NCI-H1694 treated with DMSO at 0.1 percent for 48 hours (cell line): ENCODE measurements around the gene SLC22A16.
"Not testable (repeated sequence)": the region's sequence is repeated elsewhere in the genome, so short reads cannot be mapped to it uniquely, and the experiment has no call there.

Experiments used
- DNase-seq: peaks from one replicate; lab custom pipeline; 2025; lab: John Stamatoyannopoulos, UW

SLC22A16 gene, protein sequence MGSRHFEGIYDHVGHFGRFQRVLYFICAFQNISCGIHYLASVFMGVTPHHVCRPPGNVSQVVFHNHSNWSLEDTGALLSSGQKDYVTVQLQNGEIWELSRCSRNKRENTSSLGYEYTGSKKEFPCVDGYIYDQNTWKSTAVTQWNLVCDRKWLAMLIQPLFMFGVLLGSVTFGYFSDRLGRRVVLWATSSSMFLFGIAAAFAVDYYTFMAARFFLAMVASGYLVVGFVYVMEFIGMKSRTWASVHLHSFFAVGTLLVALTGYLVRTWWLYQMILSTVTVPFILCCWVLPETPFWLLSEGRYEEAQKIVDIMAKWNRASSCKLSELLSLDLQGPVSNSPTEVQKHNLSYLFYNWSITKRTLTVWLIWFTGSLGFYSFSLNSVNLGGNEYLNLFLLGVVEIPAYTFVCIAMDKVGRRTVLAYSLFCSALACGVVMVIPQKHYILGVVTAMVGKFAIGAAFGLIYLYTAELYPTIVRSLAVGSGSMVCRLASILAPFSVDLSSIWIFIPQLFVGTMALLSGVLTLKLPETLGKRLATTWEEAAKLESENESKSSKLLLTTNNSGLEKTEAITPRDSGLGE

DNA sequence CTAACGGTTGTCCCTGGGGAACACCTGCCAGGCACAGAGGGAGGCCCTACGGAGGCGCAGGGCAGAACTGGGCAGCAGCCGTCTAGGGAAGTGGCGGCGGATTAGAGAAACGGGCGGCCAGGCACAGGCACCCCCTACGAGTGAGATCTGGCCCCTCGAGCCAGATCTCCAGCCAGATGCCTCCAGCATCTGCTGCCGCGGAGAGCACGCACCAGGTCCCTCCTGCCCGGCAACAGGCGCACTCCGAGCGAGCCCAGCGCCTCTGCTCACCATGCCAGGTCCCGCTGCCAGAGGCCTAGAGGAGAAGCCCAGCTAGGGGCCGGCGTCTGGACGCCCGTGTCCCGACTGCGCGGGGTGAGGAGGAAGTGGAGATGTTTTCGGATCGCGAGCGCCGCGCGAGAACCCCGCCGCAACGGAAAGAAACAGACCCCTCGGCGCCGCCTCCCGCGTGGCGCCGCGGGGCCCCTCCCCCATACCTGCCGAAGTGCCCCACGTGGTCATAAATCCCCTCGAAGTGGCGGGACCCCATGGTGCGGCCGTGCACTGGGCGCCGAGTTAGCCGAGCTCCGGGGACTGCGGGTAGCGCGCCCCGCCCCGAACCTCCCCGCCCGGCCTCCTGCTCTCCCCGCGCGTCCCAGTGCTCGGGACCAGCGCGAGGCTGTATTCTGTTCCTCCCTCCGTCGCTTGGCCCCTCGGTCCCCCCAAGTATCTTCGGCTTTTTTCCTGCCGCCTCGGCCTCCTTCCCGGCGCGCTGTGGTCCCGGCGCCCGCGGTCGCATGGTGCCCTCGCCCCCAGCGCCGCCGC, at the start of gene SLC22A16:
Gene SLC22A16, minus strand, starts transcription at position 568 of the 804 bp plus-strand sequence. Its CDS starts 39 bp downstream, at position 529.
- no peak for DNase-seq

DNA sequence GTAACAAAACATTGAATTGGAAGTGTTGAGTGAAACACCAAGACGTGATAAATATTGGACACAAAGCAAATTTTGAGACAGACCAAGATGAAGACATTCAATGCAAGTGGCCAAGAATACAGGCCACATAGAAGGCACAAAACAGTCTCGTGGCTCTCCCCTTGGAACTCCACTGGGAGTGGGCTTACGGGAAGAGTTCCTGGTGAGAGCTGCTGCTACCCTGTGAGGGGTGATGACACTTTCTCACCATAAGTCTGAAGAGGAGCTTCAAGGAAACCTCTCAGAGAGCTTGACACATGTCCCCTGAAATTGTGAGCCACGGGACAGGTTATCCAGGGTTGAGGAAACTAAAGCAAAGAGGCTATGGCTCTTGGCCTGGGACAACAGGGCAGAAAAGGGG, 48.6 kb upstream of the SLC22A16 start:
- DNase-seq: no peak

DNA sequence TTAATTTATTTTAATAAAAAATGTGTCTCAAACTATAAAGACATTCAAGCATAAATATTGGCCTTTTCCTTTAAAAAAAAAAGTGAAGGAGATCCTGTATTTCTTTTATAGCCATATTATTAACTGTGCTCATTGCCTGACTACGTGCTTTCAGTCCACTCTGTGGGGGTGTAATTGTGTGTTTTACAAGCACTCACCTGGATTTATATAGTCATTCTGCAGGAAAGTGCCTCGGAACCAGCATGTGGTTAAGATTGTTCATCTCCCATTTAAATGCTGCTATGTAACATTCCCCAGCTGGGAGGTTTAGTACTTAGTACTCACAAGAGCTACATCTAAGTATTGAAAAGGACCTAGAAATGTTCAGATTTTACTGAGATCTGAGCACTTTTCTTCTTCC, 47.9 kb upstream of the SLC22A16 start:
- no peak for DNase-seq

DNA sequence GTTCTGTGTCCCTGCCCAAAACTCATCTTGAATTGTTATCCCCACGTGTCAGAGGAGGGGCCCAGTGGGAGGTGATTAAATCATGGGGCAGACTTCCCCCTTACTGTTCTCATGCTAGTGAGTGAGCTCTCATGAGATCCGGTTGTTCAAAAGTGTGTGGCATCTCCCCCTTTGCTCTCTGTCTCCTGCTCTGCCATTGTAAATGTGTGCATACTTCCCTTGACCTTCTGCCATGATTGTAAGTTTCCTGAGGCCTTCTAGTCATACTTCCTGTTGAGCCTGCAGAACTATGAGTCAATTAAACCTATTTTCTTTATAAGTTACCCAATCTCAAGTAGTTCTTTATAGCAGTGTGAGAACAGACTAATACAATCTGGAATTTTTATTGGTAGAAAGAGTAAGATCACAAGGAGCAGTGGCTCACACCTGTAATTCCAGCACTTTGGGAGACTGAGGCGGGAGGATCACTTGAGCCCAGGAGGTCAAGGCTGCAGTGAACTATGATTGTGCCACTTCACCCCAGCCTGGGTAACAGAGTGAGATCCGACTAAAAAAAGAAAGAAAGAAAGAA, 47.1 kb upstream of the SLC22A16 start:
- DNase-seq: no peak

DNA sequence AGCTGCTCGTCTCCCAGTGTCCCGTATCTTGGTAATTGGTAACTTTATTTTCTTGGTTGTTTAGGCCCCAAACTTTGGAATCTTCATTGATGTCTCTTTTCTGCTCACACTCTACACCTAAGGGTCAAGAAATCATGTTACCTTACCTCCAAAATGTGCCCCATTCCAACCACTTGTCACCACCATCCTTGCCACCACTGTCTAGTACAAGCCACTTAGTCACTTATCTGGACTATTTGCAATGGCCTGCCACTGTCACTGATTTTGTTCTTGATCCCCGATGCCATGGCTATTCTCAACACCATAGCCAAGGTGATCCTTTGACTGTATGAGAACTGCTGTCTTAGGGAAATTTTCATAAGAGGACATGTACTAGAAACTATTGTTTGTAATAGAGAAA, 46.0 kb upstream of the SLC22A16 start:
- DNase-seq: no peak

DNA sequence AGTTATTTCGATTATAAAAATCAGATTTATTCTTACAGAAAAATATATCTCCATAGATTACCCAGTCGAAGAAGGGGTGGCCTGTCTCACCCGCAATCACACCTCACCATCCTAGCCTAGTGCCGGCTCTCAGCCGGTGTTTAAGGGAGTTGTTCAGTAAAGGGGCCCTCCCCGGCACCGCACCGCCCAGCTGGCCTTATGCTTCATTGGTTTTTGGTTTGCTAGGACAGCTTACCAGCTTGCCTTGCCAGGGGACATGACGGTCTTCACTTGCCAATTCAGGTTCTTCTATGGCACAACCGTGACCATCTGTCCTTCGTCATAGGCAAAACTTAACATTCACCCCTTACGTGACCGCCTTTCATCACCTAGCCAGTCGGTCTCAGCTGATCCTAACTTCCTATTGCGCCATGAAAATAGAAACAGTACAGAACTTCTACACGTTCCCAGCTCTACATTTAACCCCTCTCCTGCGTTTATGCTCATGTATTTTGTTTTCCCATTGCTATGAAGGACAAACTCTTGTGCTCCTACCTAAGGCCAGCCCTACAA, 44.7 kb upstream of the SLC22A16 start:
- no peak for DNase-seq

DNA sequence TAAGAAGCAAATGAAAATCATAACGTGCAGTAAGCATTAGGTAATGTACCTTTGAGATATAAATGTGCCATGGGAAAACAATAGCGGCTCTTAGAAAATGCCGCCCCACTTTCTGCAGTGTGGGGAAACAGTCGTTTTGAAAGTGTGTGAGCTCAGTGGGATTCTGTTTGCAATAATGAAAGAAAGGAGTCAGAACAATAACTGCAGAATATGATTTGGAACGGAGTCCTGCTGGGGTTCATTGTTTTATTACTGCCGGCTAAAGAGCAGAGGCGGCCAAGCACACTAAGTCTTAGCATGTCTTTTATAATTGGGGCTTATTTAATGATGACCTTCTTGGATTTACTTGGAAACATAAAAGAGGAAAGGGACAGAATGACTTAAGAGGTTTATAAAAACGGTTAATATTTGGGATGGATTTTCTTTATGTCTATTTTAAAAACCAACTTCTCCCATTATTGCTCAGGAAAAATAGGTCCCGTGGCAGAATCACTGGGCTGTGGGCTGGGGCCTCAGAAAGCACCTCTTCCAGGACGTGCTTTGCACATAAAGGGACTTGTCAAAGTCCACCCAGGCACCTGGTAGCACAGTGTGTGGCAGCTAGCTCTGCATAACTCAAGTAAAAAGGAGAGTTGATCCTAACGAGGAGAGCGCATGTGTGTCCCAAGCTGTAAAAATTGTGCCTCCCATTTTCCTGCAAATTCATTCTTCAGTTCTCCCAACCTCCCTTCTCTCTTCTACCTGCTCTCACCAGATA, 44.0 kb upstream of the SLC22A16 start:
- no peak for DNase-seq

DNA sequence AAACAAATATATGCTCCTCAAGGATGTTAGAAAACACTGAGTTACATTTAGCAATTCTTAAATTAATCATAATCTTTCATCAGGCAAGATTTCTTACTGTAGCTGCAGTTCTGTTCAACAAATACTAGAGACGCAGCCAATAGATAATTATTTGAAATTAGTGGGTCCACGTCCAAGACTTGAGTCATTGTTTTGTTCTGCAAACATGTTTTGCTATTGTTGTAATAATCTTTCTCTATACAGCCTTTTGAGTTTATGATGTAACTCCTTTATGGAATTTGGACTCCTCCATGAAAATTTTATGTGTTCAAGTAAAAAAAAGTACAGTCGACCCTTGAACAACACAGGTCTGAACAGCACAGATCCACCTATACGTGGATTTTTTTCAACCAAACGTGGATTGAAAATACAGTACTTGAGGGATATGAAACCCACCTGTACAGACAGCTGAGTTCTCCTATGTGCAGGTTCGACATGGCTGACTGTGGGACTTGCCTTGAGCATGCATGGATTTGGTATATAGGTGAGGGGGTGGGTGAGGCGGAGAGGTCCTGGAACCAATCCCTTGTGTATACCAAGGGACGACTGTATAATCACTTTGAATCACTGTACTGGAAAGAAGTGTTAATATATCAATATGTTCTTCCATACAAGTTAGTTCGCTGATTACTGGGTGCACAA, 41.3 kb upstream of the SLC22A16 start:
- no peak for DNase-seq

DNA sequence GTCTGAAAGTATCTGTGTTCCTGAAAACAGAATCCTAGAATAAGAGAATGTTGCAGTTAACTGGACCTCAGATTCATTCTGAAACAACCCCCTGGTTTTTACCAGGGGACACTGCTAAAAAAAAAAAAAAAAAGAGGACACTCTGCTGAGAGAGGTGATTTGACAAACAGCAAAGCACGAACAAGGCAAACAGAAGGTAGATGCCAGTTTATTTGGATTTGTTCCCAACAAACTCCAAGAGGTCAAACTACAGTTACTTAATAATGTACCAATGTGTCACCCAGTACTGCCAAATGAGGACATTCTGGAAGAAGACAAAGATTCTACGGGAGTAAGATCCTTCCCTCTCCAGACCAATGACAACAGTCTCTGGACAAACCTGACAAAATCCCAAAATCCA, 40.6 kb upstream of the SLC22A16 start:
- DNase-seq: no peak

DNA sequence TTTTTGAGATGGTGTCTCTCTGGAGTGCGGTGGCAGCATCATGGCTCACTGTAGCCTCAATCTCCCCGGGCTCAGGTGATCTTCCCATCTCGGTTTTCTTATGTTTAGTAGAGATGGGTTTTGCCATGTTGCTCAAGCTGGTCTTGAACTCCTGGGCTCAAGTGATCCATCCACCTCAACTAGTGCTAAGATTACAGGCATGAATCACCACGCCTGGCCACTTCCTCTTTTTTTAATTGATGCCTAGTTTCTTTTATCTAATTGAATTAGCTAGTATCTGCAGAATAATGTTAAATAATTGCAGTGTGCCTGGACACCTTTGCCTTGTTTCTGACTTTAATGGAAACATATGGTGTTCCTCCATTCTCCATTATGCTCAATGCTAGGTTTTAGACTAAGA, 38.4 kb upstream of the SLC22A16 start:
- no peak for DNase-seq

DNA sequence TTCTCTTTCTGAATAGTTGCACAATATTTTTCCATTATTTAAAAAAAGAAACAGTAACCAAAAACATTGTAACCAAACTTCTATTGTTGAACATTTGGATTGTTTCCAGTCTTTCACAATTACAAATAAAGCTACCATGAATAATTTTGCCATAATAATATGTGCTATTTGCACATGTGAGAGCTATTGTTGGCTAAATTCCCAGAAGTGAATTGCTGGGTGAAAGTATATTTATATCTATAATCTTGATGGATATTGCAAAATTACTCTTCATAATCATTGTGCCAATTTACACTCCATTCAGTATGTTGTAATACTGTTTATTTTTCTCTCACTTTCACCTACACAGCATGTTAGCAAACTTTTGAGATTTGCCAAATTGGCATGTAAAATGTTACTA, 36.6 kb upstream of the SLC22A16 start:
- no peak for DNase-seq

DNA sequence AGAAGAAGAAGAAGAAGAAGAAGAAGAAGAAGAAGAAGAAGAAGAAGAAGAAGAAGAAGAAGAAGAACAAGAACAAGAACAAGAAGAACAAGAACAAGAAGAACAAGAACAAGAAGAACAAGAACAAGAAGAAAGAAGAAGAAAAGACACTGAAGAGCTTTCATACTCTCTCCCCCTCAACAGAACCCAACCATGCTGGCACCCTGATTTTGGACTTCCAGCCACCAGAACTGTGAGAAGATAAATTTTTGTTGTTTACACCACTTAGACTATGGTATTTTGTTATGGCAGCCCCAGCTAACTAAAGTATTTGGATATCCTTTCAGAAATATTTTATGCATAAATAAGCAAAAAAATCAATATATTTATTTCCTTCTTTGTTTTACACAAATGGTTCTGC, 36.1 kb upstream of the SLC22A16 start:
- DNase-seq: not testable (repeated sequence)

DNA sequence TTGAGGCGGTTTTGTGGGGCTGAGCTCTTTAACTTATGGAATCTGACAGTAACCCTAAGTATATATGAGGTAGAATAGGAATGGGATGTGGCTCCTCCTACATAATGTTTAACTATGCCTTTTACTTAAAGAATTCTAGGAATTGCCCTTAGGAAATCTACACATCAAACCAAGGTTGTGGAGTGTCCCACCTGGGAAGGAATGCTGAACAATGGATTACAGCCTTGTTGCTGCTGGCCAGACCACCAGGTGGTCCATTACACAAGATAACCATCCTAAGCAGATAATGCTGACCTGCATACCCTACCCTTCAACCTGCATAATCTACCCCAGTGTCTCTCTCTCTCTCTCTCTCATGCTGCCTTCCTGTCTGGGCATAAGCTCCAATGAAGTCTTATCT, 35.0 kb upstream of the SLC22A16 start:
- no peak for DNase-seq

DNA sequence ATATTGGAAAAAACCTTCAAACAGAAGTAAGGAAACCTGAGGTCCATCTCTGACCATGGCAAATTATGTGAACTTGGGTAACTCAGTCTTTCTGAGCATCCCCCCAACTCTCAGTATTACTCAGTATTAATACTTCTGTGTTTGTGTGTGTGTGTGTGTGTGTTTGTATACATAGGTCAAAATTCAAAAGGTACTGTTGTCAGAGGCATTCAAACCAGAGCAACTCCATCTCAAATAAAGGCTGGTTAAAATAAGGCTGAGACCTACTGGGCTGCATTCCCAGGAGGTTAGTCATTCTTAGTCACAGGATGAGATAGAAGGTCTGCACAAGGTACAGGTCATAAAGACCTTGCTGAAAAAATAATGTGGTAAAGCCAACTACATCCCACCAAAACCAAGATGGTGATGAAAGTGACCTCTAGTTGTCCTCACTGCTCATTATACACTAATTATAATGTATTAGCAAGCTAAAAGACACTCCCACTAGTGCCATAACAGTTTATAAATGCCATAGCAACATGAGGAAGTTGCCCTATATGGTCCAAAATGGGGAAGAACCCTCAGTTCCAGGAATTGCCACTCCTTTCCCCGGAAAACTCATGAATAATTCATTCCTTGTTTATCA, 33.3 kb upstream of the SLC22A16 start:
- no peak for DNase-seq

DNA sequence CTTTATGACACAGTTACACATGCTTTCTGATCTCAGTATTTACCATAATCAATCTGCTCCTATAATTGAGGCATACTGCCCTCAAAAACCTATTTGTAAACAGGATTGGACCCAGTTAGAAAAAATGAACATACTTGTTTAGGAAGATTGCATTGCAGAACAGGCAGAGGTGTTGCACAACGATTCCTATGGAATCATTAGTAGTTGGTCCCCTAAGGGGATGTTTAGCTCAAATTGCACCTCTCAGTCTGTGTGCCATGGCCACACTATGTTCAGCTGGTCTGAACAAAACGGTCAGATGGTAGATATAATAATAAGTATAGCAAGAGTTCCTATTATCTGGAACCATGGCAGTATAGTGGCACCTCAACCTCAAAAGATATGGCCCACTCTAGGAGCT, 28.5 kb upstream of the SLC22A16 start:
- DNase-seq: not testable (repeated sequence)

DNA sequence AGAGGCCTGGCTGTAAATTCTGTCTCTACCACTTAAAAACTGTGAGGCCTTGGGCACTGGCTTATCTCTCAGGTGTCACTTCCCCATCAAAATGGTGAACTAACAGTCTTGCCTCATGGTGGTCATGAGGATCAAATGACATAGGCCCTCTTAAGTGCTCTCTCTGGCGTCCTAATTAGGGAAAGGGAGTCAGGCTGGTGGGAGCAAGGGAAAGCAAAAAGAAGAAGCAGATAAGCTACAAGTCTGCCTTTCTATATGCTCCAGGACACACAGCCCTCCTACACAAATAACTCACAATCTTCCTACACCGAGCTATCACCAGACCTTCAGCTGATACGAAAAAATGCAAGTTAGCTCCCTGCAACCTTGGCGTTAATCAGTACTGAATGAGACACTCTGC, 19.5 kb upstream of the SLC22A16 start:
- no peak for DNase-seq

DNA sequence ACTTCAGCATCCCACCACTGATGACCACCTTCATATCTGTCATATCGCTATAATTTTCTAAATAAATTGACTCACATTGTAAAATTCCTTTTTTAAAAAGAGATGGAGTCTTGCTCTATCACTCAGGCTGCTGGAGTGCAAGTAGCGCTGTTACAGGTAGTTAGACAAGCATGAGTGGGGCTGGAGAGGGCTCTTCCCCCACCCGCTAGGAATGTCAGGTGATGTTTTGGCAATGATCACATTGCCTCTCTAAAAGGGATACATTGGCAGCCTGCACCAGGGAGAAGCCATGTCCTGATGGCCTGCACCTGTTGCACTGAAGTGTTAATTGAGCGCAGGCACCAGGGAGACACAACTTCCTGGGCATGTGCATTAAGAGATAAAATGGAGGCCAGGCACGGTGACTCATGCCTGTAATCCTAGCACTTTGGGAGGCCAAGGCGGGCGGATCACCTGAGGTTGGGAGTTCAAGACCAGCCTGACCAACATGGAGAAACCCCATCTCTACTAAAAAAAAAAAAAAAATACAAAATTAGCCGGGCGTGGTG, 16.9 kb upstream of the SLC22A16 start:
- no peak for DNase-seq

DNA sequence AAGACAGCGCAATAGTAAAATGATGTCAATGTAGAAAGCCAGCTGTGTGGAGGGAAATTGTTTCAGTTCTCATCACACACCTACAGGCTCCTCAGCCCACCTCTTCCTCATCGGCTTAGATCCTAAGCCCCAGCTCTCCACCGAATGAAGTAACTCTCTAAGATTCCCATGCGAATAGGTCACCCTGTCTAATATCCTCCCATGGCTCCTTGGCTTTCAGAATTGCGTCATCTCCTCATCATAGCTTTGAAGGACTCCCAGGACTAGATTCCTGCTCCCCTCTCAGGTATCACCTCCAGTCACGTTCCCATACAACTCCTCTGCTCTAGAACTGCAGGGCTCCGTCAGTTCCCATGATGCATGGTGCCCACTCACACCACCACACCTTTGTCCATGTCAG, 16.2 kb upstream of the SLC22A16 start:
- no peak for DNase-seq

DNA sequence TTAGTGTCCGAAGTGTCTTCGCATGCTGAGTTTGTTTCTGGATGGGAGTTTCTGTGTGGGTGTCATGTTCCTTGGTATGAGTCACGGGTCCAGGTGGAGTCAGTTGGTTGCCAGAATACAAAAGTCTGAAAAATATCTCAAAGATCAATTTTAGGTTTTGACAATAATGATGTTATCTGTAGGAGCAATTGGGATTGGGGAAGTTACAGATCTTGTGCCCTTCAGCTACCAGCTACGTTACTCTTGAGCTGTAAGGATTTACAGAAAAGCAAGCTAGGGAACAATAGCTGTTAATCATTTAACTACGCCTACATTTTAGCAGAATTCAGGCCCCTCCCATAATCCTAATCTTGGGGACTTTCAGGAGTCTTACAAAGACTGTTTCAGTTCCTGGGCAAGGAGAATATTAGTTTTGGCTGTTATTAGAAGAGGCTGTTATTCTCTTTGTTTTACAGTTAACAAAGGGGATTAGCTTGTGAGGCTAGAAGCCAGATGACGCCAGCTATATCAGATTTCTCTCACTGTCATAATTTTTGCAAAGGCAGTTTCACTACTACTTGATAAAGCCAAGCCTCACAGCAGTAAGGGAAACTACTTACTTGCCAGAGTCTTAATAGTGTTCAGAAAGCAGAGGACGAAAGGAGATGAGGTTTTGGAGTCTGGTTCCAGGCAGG, 15.4 kb upstream of the SLC22A16 start:
- no peak for DNase-seq

DNA sequence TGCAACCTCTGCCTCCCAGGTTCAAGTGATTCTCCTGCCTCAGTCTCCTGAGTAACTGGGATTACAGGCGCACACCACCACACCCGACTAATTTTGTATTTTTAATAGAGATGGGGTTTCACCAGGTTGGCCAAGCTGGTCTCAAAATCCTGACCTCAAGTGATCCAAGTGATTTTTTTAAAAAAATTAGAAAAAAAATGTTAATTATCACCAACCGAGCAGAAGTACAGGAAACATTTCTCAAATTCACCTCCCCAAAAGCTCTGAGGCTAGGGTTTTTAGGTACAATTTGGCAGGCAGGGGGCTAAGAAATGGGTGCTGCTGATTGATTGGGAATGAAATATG, 14.9 kb upstream of the SLC22A16 start:
- DNase-seq: no peak
